NCI-H82 (cell line): ENCODE data around the gene STEAP1B.

Experiments
- DNase-seq: peaks from one replicate; lab custom pipeline; 2025; lab: John Stamatoyannopoulos, UW

STEAP1B gene

GRCh38 chr7:22400936-22401553, 98.9 kb downstream of the STEAP1B start:
- no peak for DNase-seq

GRCh38 chr7:22400150-22400814, 99.7 kb downstream of the STEAP1B start:
- no peak for DNase-seq

GRCh38 chr7:22399546-22399945, 100.4 kb downstream of the STEAP1B start:
- DNase-seq, result no peak

- no peak for DNase-seq
Measured at GRCh38 chr7:22399091-22399490, 100.9 kb downstream of the STEAP1B start.

GRCh38 chr7:22397981-22398380, 102.0 kb downstream of the STEAP1B start:
- DNase-seq, result peak; percentile 77

- no peak for DNase-seq
Measured at GRCh38 chr7:22395222-22395621, 104.8 kb downstream of the STEAP1B start.

GRCh38 chr7:22394739-22395138, 105.2 kb downstream of the STEAP1B start:
- DNase-seq, result no peak

GRCh38 chr7:22393913-22394729, 105.9 kb downstream of the STEAP1B start:
- DNase-seq, result peak; percentile 28

- DNase-seq, result no peak
Measured at GRCh38 chr7:22390516-22390915, 109.5 kb downstream of the STEAP1B start.

- DNase-seq, result no peak
Measured at GRCh38 chr7:22389892-22390291, 110.1 kb downstream of the STEAP1B start.

- DNase-seq, result no peak
Measured at GRCh38 chr7:22387583-22387982, 112.4 kb downstream of the STEAP1B start.

- DNase-seq, result no peak
Measured at GRCh38 chr7:22386865-22387264, 113.1 kb downstream of the STEAP1B start.

- no peak for DNase-seq
Measured at GRCh38 chr7:22386206-22386858, 113.7 kb downstream of the STEAP1B start.

- no peak for DNase-seq
Measured at GRCh38 chr7:22385326-22385725, 114.7 kb downstream of the STEAP1B start.

- no peak for DNase-seq
Measured at GRCh38 chr7:22380333-22380732, 119.7 kb downstream of the STEAP1B start.

- no peak for DNase-seq
Measured at GRCh38 chr7:22378199-22378980, 121.6 kb downstream of the STEAP1B start.

GRCh38 chr7:22377703-22378102, 122.3 kb downstream of the STEAP1B start:
- DNase-seq, result no peak

GRCh38 chr7:22375359-22376048, 124.5 kb downstream of the STEAP1B start:
- DNase-seq, result no peak

- DNase-seq, result peak; percentile 7
Measured at GRCh38 chr7:22373911-22374310, 126.1 kb downstream of the STEAP1B start.

GRCh38 chr7:22373388-22373787, 126.6 kb downstream of the STEAP1B start:
- DNase-seq, result no peak

- peak; percentile 45 for DNase-seq
Measured at GRCh38 chr7:22372863-22373262, 127.1 kb downstream of the STEAP1B start.
